ENCODE results near the gene SPECC1. TPM values are rescaled to one million over a fixed set of nuclear protein-coding genes. Genes with fewer than 3 reads are reported as not detected.
"Not testable (repeated sequence)": the region's sequence is repeated elsewhere in the genome, so short reads cannot be mapped to it uniquely, and the experiment has no call there.

Gene SPECC1
- total RNA-seq, 3 donors from 2014 or later: 36.4 to 59.0 (median 51.8) TPM

DNA sequence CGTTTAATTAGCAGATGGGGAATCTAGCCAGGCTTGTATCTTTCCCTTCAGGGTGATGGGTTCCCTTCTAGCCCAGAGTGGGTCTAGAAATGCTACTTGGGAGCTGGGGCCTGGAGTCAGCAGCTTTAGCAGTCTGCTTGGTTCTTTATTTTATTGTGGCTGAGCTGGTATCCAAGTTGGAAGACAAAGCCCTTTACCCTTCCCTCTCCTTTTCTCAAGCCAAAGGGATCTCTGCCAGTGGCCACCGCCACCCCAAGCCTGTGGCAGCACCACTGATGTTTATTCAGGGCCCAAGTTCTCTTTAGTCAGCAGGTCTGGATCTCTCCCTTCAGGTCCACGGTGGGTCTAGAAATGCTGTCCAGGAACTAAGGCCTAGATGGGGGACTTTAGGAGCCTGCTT is 215.2 kb downstream of the SPECC1 start:
- H3K4me3 ChIP-seq: no peak overlapping the region
- no peaks in the 10 kb centered on the region for H3K36me3 ChIP-seq
- intact Hi-C loops (cut with DNase I; ENCODE audit: low total_unique reads): no loop called here
- H3K9me3 ChIP-seq: no peaks in the 10 kb centered on the region
- no peak overlapping the region for H3K27ac ChIP-seq
- H3K4me1 ChIP-seq: no peaks in the 10 kb centered on the region
- H3K27me3 ChIP-seq: no peaks in the 10 kb centered on the region
- TF ChIP-seq CTCF (IDR thresholded peaks at IDR 0.05): no peak
- no peak for TF ChIP-seq POLR2A (IDR thresholded peaks at IDR 0.05)
- TF ChIP-seq POLR2AphosphoS5 (IDR thresholded peaks at IDR 0.05): no peak
- no peak for DNase-seq (ENCODE audit: low spot score in 2 of 2)

- no peaks in the 10 kb centered on the region for H3K36me3 ChIP-seq
- no peak overlapping the region for H3K27ac ChIP-seq
- intact Hi-C loops (cut with DNase I; ENCODE audit: low total_unique reads): no loop called here
- no peaks in the 10 kb centered on the region for H3K27me3 ChIP-seq
- no peak for TF ChIP-seq POLR2A (IDR thresholded peaks at IDR 0.05)
- no peak for TF ChIP-seq CTCF (IDR thresholded peaks at IDR 0.05)
- no peak for TF ChIP-seq POLR2AphosphoS5 (IDR thresholded peaks at IDR 0.05)
- H3K9me3 ChIP-seq: no peaks in the 10 kb centered on the region
- H3K4me3 ChIP-seq: no peak overlapping the region
- H3K4me1 ChIP-seq: no peaks in the 10 kb centered on the region
- DNase-seq (ENCODE audit: low spot score in 2 of 2): no peak
Observed at GRCh38 chr17:20225162-20226115, 216.3 kb downstream of the SPECC1 start.

GRCh38 chr17:20226814-20227482 is 217.8 kb downstream of the SPECC1 start:
- no peak overlapping the region for H3K4me3 ChIP-seq
- TF ChIP-seq POLR2A (IDR thresholded peaks at IDR 0.05): no peak
- peak in 2 of 3 donors; percentile 76 to 91 for TF ChIP-seq CTCF (IDR thresholded peaks at IDR 0.05)
- no peak for TF ChIP-seq POLR2AphosphoS5 (IDR thresholded peaks at IDR 0.05)
- no peaks in the 10 kb centered on the region for H3K4me1 ChIP-seq
- H3K27ac ChIP-seq: no peak overlapping the region
- no peaks in the 10 kb centered on the region for H3K27me3 ChIP-seq
- DNase-seq (ENCODE audit: low spot score in 2 of 2): peak; percentile 47 to 81
- intact Hi-C loops (cut with DNase I; ENCODE audit: low total_unique reads): no loop called here
- H3K36me3 ChIP-seq: no peaks in the 10 kb centered on the region
- H3K9me3 ChIP-seq: no peaks in the 10 kb centered on the region

GRCh38 chr17:20227720-20228370 is 218.7 kb downstream of the SPECC1 start:
- H3K27me3 ChIP-seq; DNase-seq (ENCODE audit: low spot score in 2 of 2); H3K9me3 ChIP-seq; H3K4me1 ChIP-seq; H3K36me3 ChIP-seq; H3K27ac ChIP-seq; H3K4me3 ChIP-seq; intact Hi-C loops (cut with DNase I; ENCODE audit: low total_unique reads): not testable (repeated sequence)

DNA sequence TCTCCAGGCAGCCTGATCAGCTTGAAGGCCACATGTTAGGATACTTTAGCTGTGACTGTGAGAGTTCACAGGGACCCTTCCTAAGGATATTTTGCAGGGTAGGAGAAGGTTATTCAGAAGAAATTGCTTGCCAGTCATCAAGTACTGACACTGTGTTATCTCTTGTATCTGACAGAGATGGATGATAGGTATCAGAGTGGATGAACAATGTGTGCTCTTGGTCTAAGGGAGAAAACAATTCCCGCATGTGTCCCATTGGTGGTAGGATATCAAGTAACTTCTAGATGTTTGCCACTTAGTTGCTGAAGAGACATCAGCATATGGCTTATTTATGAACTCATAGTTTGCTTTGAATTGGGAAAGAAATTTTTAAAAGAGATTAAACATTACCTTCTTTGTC is 219.3 kb downstream of the SPECC1 start:
- intact Hi-C loops (cut with DNase I; ENCODE audit: low total_unique reads): no loop called here
- no peaks in the 10 kb centered on the region for H3K36me3 ChIP-seq
- no peak overlapping the region for H3K4me3 ChIP-seq
- no peak overlapping the region for H3K27ac ChIP-seq
- H3K9me3 ChIP-seq: no peaks in the 10 kb centered on the region
- H3K4me1 ChIP-seq: no peaks in the 10 kb centered on the region
- no peaks in the 10 kb centered on the region for H3K27me3 ChIP-seq
- DNase-seq (ENCODE audit: low spot score in 2 of 2): no peak
- TF ChIP-seq CTCF (IDR thresholded peaks at IDR 0.05) (no peak), POLR2AphosphoS5 (IDR thresholded peaks at IDR 0.05) (no peak)

Measured in breast epithelium (tissue), 4 donors.